Measurements from ENCODE around the gene KLK12.

DNA sequence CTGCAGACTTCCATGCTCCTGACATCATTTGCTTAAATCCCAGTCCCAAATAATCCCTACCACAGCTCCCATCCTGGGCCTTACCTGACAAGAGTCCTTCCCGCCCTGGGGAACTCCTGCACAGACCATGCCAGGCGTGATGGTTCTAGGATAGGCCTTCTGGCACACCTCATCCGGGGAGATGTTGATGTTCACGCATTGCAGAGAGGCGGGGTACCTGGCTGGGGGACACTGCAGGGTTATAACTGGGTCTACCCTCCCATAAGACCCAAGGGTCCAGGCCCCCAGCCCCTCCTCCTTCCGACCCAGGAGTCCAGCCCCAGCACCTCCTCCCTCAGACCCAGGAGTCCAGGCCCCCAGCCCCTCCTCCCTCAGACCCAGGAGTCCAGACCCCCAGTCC is 43.9 kb upstream of the KLK12 start:
- TF ChIP-seq CTCF (IDR thresholded peaks at IDR 0.05) = no peak
- TF ChIP-seq POLR2A (IDR thresholded peaks at IDR 0.05) = no peak

Data from ovary (tissue), 3 donors.